WTC11 (cell line): ENCODE measurements around the gene PARD3B.

Source experiments
- MAX ChIP-seq: sonication (generic); formaldehyde crosslinking; IDR thresholded peaks from 2 replicates; pipeline ENCODE4 v1.8.0; 2022; ENCODE audit warnings: mild to moderate bottlenecking, missing genetic modification reagents
- USF1 ChIP-seq: sonication (generic); formaldehyde crosslinking; IDR thresholded peaks from 2 replicates; pipeline ENCODE4 v1.8.0; 2022; ENCODE audit warnings: mild to moderate bottlenecking, missing genetic modification reagents

DNA sequence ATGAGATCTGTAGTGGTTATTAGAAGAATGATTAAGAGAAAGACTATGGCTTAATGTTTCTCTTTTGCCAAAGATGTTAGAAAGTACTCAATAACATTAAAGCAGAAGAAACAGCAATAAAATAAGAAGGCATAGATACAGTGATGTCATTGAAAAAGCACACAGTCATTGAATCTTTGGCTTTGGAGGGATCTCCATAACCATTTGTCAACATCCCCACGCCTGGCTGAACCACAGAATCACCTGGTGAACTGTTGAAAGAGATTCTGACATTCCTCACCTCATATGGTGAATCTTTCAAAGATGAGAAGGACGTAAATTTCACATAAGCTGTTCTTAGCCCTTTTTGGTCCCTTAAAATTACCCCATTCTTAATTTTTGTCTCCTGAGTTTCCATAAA lies 812.5 kb downstream of the PARD3B start:
- TF ChIP-seq USF1 (CRISPR knock-in tag) (no peak), MAX (CRISPR knock-in tag) (no peak)
